ENCODE measurements around the gene LIPC. TPM values are rescaled to one million over a fixed set of nuclear protein-coding genes. Genes with fewer than 3 reads are reported as not detected.

LIPC gene
- polyA plus RNA-seq, 1 of the 3 experiments (the other 2 are of a cell fraction): not detected

DNA sequence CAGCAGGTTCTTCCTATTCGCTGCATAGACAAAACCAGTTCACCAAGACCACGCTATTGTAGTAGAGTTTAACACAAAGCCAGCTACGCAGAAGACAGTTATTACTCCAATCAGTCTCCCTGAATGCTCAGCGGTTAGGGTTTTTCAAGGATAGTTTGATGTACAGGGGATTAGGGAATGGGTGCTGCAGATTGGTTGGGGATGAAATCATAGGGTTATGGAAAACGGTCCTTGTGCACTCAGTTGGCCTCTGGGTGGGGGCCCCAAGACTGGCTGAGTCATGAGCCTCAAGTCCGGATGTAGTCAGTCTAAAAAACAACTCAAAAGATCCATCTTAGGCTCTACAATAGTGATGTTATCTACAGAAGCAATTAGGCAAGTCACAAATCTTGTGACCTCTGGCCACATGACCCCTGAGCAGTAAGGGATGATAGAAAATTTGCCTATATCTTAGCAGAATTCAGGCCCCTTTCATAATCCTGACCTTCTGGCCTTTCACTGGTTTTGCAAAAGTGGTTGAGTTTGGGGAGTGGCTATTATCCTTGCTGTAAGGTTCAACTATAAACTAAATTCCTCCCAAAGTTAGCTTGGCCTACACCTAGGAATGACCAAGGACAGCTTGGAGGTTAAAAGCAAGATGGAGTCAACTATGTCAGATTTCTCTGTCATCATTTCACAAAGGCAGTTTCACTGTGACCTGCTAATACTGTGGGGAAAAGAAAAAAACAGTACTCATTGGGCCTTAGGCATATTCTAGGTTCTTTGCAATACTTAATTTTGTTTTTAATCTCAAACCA lies 57.7 kb downstream of the LIPC start:
- H3K27ac ChIP-seq (ENCODE audit: low read depth in 2 of 2, low read length in 1 of 2): no peak overlapping the region
- no peaks in the 10 kb centered on the region for H3K9me2 ChIP-seq
- H3K4me1 ChIP-seq (ENCODE audit: control insufficient read depth in 1 of 2, insufficient read depth in 2 of 2, low read depth in 1 of 2, low read length in 1 of 2): no peaks in the 10 kb centered on the region
- TF ChIP-seq, protein P1, sequence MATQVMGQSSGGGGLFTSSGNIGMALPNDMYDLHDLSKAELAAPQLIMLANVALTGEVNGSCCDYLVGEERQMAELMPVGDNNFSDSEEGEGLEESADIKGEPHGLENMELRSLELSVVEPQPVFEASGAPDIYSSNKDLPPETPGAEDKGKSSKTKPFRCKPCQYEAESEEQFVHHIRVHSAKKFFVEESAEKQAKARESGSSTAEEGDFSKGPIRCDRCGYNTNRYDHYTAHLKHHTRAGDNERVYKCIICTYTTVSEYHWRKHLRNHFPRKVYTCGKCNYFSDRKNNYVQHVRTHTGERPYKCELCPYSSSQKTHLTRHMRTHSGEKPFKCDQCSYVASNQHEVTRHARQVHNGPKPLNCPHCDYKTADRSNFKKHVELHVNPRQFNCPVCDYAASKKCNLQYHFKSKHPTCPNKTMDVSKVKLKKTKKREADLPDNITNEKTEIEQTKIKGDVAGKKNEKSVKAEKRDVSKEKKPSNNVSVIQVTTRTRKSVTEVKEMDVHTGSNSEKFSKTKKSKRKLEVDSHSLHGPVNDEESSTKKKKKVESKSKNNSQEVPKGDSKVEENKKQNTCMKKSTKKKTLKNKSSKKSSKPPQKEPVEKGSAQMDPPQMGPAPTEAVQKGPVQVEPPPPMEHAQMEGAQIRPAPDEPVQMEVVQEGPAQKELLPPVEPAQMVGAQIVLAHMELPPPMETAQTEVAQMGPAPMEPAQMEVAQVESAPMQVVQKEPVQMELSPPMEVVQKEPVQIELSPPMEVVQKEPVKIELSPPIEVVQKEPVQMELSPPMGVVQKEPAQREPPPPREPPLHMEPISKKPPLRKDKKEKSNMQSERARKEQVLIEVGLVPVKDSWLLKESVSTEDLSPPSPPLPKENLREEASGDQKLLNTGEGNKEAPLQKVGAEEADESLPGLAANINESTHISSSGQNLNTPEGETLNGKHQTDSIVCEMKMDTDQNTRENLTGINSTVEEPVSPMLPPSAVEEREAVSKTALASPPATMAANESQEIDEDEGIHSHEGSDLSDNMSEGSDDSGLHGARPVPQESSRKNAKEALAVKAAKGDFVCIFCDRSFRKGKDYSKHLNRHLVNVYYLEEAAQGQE (IDR thresholded peaks at IDR 0.05; ENCODE audit: low read depth, low read length): no peak
- TF ChIP-seq SIN3A (IDR thresholded peaks at IDR 0.05; ENCODE audit: borderline replicate concordance, low read depth, low read length) (no peak), TCF12 (IDR thresholded peaks at IDR 0.05) (no peak), JUND (IDR thresholded peaks at IDR 0.05) (no peak), RFX5 (IDR thresholded peaks at IDR 0.05; ENCODE audit: low read length) (no peak), CHD2 (IDR thresholded peaks at IDR 0.05; ENCODE audit: low read length, partially characterized antibody) (no peak), EZH2phosphoT487 (IDR thresholded peaks at IDR 0.05; ENCODE audit: borderline replicate concordance, low read depth) (no peak), ELF1 (IDR thresholded peaks at IDR 0.05) (no peak), GABPA (IDR thresholded peaks at IDR 0.05; ENCODE audit: low read depth) (no peak), EP300 (IDR thresholded peaks at IDR 0.05; ENCODE audit: borderline replicate concordance in 1 of 2, low read depth in 1 of 2, low read length in 1 of 2) (no peak), MEF2A (IDR thresholded peaks at IDR 0.05; ENCODE audit: borderline replicate concordance, low read depth) (no peak), SMC3 (IDR thresholded peaks at IDR 0.05; ENCODE audit: low read depth, low read length) (no peak)
- TF ChIP-seq, protein P2, sequence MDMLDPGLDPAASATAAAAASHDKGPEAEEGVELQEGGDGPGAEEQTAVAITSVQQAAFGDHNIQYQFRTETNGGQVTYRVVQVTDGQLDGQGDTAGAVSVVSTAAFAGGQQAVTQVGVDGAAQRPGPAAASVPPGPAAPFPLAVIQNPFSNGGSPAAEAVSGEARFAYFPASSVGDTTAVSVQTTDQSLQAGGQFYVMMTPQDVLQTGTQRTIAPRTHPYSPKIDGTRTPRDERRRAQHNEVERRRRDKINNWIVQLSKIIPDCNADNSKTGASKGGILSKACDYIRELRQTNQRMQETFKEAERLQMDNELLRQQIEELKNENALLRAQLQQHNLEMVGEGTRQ (IDR thresholded peaks at IDR 0.05; ENCODE audit: borderline replicate concordance, low read depth, low read length): no peak
- CTCF ChIA-PET: no interaction called here
- no peaks in the 10 kb centered on the region for H3K36me3 ChIP-seq (replicated peaks in 1 of 2; ENCODE audit: control insufficient read depth in 1 of 2, insufficient read depth in 2 of 2, low read length in 1 of 2)
- no peaks in the 10 kb centered on the region for H3K27me3 ChIP-seq (ENCODE audit: insufficient read depth)
- H3K4me3 ChIP-seq (ENCODE audit: low read depth in 2 of 2, low read length in 1 of 2): no peak overlapping the region
- no peak for DNase-seq
- H4K20me1 ChIP-seq (ENCODE audit: insufficient read depth): no peaks in the 10 kb centered on the region
- 81% methylated on average over 6 of the region's 6 CpGs for WGBS (ENCODE audit: low lambda C conversion rate)
- H3F3A ChIP-seq (replicated peaks; ENCODE audit: insufficient read depth): no peaks in the 10 kb centered on the region
- no peak overlapping the region for H3K4me2 ChIP-seq
- no peaks in the 10 kb centered on the region for H3K79me2 ChIP-seq (ENCODE audit: insufficient read depth)
- no peaks in the 10 kb centered on the region for H3K9me3 ChIP-seq
- H2AFZ ChIP-seq (ENCODE audit: low read depth): no peak overlapping the region
- POLR2A ChIA-PET: no interaction called here
- H3K9ac ChIP-seq: no peak overlapping the region
